Smooth muscle cell (in vitro differentiated cells): ENCODE results near the gene ENGASE. TPM values are rescaled to one million over a fixed set of nuclear protein-coding genes. Genes with fewer than 3 reads are reported as not detected.
A peak's percentile ranks its signal among the peaks of the same experiment; 100 is the strongest.

Source experiments
- DNase-seq: peaks from one replicate; lab custom pipeline; 2025; ENCODE audit not compliant: unreplicated experiment; lab: John Stamatoyannopoulos, UW
- H2AFZ ChIP-seq: fragments of 200-600 bp; sonication (generic); 2 replicates; pipeline ENCODE4 v1.6.0; 2016; ENCODE audit warnings: antibody characterized with exemption, low read depth, mild to moderate bottlenecking
- H3F3A ChIP-seq: fragments of 200-600 bp; sonication (generic); 2 replicates; pipeline ENCODE4 v1.6.0; 2017; ENCODE audit warnings: antibody characterized with exemption, low read depth
- H3K27ac ChIP-seq: fragments of 200-600 bp; sonication (generic); 2 replicates; pipeline ENCODE4 v1.5.1; 2016; ENCODE audit warnings: low read depth, mild to moderate bottlenecking
- H3K27me3 ChIP-seq: fragments of 200-600 bp; sonication (generic); 2 replicates; pipeline ENCODE4 v1.6.1; 2016; ENCODE audit warnings: low read depth, mild to moderate bottlenecking
- H3K36me3 ChIP-seq: fragments of 200-600 bp; sonication (generic); 2 replicates; pipeline ENCODE4 v1.5.1; 2016; ENCODE audit warnings: low read depth
- H3K4me1 ChIP-seq: fragments of 200-600 bp; sonication (generic); 2 replicates; pipeline ENCODE4 v1.5.1; 2016; ENCODE audit warnings: low read depth
- H3K4me2 ChIP-seq: fragments of 200-600 bp; sonication (generic); 2 replicates; pipeline ENCODE4 v1.6.0; 2016; ENCODE audit warnings: mild to moderate bottlenecking
- H3K4me3 ChIP-seq: fragments of 200-600 bp; sonication (generic); 2 replicates; pipeline ENCODE4 v1.5.1; 2016; ENCODE audit warnings: mild to moderate bottlenecking
- H3K79me2 ChIP-seq: fragments of 200-600 bp; sonication (generic); 2 replicates; pipeline ENCODE4 v1.6.0; 2016; ENCODE audit warnings: low read depth, mild to moderate bottlenecking
- H3K9ac ChIP-seq: fragments of 200-600 bp; sonication (generic); 2 replicates; pipeline ENCODE4 v1.6.0; 2016; ENCODE audit warnings: low read depth
- H3K9me3 ChIP-seq: fragments of 200-600 bp; sonication (generic); replicated peaks from 2 replicates; pipeline ENCODE4 v1.5.1; 2016; ENCODE audit warnings: low read depth
- H4K20me1 ChIP-seq: fragments of 200-600 bp; sonication (generic); 2 replicates; pipeline ENCODE4 v1.6.0; 2016; ENCODE audit warnings: low read depth
- WGBS: methylation state at CpG from one replicate; pipeline ENCODE4 v1.1.7; 2016; ENCODE audit warnings: low lambda C conversion rate; 5-methylcytosine and 5-hydroxymethylcytosine counted together
- polyA plus RNA-seq: library from polyadenylated mRNA; unstranded; fragments of >200 nt; fragmentation: Nextera tagmentation; extraction: Ambion mirVana; gene quantifications from 2 replicates; pipeline ENCODE4 v1.2.1, GENCODE V29; 2016
- total RNA-seq: library from RNA; depleted of rRNA; stranded (reverse); fragments of >200 nt; gene quantifications from 2 replicates; pipeline ENCODE4 v1.2.3, GENCODE V29; 2014
- TF ChIP-seq, protein P1 (sequence below): fragments of 200-600 bp; sonication (generic); IDR thresholded peaks from 2 replicates; pipeline ENCODE4 v1.5.1; 2017; ENCODE audit warnings: borderline replicate concordance, mild to moderate bottlenecking, antibody characterized with exemption; ENCODE audit not compliant: insufficient read depth, poor library complexity, severe bottlenecking

Gene ENGASE
- total and polyA plus RNA-seq, 2 experiments from 2014 or later = 3.8 to 9.6 TPM

DNA sequence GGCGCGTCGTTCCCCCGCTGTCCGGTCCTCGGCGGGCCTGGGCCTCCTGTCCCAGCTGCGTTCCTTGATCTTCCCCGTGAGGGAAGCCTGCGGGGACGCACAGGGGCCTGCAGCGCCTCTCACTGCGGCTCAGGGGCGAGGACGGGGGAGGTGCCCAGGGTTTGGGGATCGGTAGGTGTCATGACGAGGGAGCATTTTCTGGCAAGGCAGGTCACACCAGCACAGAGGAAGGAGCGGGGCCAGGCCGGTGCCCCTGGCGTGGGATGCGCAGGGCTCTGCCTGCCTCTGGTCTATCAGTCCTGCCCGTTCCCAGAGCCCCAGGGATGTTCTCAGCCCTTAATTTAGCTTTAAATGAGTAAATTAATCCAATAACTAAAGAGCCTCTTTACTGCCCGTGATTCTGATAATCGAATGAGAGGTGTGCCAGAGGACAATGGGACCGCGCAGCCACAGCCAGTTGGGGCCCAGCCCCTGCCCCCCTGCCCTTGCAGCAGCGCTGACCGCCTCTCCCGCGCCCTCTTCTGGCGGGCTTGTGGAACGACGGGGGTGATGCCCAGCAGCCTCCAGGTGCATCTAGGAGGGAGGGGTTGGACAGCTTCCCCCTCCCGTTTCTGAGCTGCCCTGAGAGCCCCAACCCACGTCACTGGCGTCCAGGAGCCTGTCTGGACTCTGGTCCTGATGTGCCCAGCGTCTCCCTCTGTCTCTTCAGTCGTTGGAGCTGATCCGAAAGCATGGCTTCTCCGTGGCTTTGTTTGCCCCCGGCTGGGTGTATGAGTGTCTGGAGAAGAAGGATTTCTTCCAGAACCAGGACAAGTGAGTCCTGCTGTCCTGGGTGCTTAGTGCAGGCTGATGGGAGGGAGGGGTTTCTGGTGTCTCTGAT, 7.9 kb downstream of the ENGASE start:
- 73% methylated on average over 41 of the region's 41 CpGs for WGBS
- TF ChIP-seq, protein P1, sequence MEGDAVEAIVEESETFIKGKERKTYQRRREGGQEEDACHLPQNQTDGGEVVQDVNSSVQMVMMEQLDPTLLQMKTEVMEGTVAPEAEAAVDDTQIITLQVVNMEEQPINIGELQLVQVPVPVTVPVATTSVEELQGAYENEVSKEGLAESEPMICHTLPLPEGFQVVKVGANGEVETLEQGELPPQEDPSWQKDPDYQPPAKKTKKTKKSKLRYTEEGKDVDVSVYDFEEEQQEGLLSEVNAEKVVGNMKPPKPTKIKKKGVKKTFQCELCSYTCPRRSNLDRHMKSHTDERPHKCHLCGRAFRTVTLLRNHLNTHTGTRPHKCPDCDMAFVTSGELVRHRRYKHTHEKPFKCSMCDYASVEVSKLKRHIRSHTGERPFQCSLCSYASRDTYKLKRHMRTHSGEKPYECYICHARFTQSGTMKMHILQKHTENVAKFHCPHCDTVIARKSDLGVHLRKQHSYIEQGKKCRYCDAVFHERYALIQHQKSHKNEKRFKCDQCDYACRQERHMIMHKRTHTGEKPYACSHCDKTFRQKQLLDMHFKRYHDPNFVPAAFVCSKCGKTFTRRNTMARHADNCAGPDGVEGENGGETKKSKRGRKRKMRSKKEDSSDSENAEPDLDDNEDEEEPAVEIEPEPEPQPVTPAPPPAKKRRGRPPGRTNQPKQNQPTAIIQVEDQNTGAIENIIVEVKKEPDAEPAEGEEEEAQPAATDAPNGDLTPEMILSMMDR = peak; percentile 79
- no peaks in the 10 kb centered on the region for H3K79me2 ChIP-seq
- peaks cover 18% of the 10 kb centered on the region for H4K20me1 ChIP-seq
- no peak overlapping the region for H3K9ac ChIP-seq
- no peaks in the 10 kb centered on the region for H3K4me1 ChIP-seq
- peak; percentile 6 for DNase-seq
- no peak overlapping the region for H3K4me3 ChIP-seq
- H3K36me3 ChIP-seq = no peaks in the 10 kb centered on the region
- H3K27ac ChIP-seq = no peak overlapping the region
- H3K9me3 ChIP-seq = no peaks in the 10 kb centered on the region
- H2AFZ ChIP-seq = no peak overlapping the region
- no peak overlapping the region for H3K4me2 ChIP-seq
- no peaks in the 10 kb centered on the region for H3K27me3 ChIP-seq
- H3F3A ChIP-seq = no peaks in the 10 kb centered on the region

DNA sequence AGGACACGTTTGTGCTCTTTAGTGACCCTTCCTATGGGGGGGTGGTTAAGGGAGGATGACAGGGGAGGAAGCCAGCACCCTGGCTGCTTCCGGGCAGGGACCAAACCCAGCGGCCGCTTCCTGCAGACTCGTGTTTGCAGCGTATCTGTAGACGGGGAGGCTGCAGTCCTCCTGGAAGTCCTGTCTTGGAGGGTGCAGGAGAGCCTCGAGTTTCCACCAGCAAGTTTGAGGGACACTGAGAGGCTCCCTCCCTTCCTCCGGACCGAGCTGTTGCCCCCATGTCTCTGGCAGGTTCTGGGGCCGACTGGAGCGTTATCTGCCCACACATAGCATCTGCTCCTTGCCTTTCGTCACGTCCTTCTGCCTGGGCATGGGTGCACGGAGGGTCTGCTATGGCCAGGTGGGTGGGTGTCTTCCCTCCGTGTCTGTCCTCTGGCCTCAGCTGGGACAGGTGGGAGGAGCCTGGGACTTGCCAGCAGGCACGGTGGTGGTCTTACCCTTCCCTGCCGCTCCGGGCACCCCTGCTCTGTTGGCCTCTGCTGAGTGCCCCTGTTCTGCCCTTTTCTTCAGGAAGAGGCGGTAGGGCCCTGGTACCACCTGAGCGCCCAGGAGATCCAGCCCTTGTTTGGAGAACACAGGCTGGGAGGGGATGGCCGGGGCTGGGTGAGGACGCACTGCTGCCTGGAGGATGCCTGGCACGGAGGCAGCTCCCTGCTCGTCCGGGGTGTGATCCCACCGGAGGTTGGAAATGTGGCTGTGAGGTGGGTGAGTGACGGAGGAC, 8.8 kb downstream of the ENGASE start:
- H3K9me3 ChIP-seq = no peaks in the 10 kb centered on the region
- H3K27ac ChIP-seq = no peak overlapping the region
- no peak overlapping the region for H3K9ac ChIP-seq
- H3K4me1 ChIP-seq = no peaks in the 10 kb centered on the region
- H3F3A ChIP-seq = no peaks in the 10 kb centered on the region
- DNase-seq = no peak
- TF ChIP-seq, protein P1 = no peak
- no peaks in the 10 kb centered on the region for H3K27me3 ChIP-seq
- no peaks in the 10 kb centered on the region for H3K79me2 ChIP-seq
- H3K36me3 ChIP-seq = no peaks in the 10 kb centered on the region
- no peak overlapping the region for H2AFZ ChIP-seq
- H3K4me2 ChIP-seq = no peak overlapping the region
- H4K20me1 ChIP-seq = peaks cover 25% of the 10 kb centered on the region
- no peak overlapping the region for H3K4me3 ChIP-seq
- WGBS = 92% methylated on average over 28 of the region's 28 CpGs

GRCh38 chr17:79084291-79085153, 9.9 kb downstream of the ENGASE start:
- Histone ChIP-seq H3K79me2 (no peaks in the 10 kb centered on the region), H3K9me3 (no peaks in the 10 kb centered on the region), H3K36me3 (no peaks in the 10 kb centered on the region), H3F3A (no peaks in the 10 kb centered on the region), H2AFZ (no peak overlapping the region), H3K4me1 (no peaks in the 10 kb centered on the region), H3K9ac (no peak overlapping the region), H3K27me3 (no peaks in the 10 kb centered on the region), H4K20me1 (peaks cover 29% of the 10 kb centered on the region), H3K27ac (no peak overlapping the region), H3K4me2 (no peak overlapping the region), H3K4me3 (no peak overlapping the region)
- WGBS = 97% methylated on average over 31 of the region's 31 CpGs
- DNase-seq = no peak
- TF ChIP-seq, protein P1 = no peak
